HG03135 (cell line): ENCODE measurements around the gene CLDN24.

Experiments
- ATAC-seq: cut with Tn5 transposase; IDR thresholded peaks from one replicate; pipeline ENCODE4 v1.9.1; 2021; ENCODE audit warnings: mild to moderate bottlenecking, moderate library complexity; ENCODE audit not compliant: unreplicated experiment

Gene CLDN24

DNA sequence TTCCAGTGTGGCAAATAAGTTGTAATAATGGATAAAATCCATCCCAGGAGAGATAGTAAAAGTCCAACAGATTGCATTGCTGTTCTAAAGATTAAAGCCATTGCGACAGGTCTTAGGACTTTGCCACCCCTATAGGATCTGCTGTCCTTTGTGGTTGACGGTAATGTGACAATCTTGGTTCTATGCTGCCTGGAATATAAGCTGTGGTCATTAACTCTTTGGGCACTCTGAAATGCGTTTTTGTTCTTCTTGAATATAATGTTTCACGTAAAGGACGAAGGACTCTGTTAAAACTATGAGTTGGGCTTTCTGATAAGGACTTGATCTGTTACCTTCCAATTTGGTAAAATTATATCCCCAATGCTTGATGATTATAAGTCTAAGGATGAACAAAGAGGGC, at the start of gene CLDN24:
Gene CLDN24, minus strand, starts transcription at position 101 of the 400 bp plus-strand sequence. Its CDS starts 0 bp downstream, at position 101.
- no peak for ATAC-seq

GRCh38 chr4:183370786-183371185, 48.6 kb upstream of the CLDN24 start:
- no peak for ATAC-seq

GRCh38 chr4:183369073-183369472, 46.8 kb upstream of the CLDN24 start:
- ATAC-seq = no peak

GRCh38 chr4:183366206-183366835, 44.1 kb upstream of the CLDN24 start:
- no peak for ATAC-seq

- ATAC-seq = no peak
Measured at GRCh38 chr4:183364025-183364424, 41.8 kb upstream of the CLDN24 start.

DNA sequence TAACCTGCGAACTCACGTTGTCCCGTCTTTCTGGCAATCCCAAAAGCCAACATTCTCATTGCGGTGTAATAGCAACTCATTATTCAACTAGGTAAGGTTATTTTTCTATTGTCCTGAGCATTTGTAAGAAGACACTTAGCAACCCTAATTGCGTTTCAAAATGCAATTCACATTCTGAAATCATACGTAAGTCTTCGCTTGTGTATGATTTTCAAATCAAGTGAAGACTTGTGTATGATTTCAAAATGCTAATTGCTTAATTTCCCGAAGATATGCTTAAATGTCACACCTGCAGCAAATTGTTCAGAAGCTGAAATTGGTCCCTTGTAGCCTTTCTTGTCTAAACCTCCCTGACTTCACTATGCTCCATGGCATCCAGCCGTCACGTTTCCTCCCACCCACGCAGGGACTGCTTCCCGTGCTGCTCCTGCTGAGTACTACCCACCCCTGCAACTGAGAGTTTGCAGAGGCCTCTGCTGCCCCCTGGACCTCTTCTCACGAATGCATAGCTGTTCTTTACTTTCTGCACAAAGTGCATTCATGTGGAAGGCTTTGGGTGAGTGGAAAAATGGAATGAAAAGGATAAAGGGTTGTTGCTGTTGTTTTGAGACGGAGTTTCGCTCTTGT, 40.8 kb upstream of the CLDN24 start:
- no peak for ATAC-seq

DNA sequence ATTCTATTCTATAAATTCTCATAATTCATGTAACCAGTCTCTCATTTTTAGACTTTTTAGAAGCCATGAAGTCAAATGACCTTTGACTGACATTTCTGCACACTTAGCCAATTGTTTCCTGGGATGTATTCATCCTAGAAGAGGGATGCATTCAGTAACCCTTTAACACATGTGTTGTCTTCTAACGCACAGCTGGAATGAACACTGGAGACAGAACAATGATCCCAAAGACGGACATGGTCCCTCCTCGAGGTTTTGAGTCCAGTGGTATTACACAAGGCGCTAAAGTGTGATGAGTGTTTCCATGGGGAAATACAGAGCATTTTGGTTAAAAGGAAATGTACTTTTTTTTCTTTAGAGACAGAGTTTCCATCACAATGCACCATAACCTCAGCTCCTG, 39.8 kb upstream of the CLDN24 start:
- ATAC-seq = no peak

DNA sequence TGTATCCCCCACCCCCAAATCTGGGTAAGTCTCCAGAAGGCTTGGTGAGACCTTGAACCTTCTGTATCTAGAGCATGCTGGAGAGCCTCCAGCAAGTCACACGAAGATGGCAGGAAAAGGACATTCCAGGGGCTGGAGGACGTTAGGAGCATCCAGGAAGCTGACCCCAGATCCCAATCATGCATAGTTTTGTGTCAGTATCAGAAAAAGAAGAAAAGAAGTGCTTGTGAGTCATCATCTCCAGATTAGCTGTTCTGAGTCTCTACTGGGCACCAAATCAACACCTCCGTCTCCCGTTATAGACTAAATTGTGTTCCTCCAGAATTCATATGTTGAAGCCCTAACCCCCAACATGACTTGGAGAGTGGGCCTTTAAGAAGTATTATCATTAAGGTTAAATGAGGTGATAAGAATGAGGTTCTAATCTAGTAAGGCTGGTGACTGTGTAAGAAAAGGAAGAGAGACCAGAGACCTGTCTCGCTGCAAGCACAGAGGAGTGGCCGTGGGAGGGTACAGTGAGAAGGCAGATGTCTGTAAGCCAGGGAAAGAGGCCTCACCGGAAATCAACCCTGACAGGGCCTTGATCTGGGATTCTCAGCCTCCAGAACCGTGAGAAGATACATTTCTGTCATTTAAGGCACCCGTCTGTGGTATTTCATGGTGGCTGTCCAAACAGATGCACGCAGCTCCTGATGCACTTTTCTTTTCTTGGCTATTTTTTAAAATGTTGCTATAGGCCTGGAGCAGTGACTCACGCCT, 38.1 kb upstream of the CLDN24 start:
- no peak for ATAC-seq

- no peak for ATAC-seq
Measured at GRCh38 chr4:183358215-183358755, 36.1 kb upstream of the CLDN24 start.

DNA sequence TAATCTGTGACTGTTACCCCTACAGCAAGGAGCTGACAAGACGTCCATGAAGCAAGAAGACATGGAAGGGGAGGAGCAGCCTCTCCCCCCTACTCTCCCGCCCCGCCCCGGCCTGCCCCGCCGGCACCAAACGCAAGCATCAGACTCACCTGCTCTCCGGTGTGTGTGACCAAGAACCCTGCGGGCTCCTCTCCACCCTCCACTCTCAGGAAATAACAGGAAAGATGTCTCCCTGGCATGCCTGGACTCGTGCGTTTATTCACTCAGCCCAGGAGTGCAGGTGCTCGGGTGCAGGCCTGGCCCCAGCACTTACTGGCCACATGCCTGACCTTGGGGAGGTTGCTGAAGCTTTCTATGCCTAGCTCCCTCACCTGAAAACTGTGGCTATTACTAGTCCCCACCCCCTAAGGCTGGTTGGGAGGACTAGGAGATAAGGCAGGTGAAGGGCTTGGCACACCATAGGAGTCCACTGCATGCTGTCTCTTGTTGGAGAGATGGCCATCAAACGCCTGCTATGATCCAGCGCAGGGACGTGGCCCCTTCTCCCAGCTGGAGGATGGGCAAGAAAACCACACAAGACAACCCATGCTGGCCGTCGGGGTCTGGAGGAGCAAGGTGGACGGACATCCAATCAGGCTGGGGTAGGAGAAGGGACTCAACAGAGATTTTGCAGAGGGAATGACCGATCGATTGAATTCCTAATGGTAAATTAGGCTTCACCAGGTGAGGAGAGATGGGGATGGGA, 34.9 kb upstream of the CLDN24 start:
- no peak for ATAC-seq

- no peak for ATAC-seq
Measured at GRCh38 chr4:183356173-183356830, 34.1 kb upstream of the CLDN24 start.

GRCh38 chr4:183355405-183355804, 33.2 kb upstream of the CLDN24 start:
- ATAC-seq = no peak

DNA sequence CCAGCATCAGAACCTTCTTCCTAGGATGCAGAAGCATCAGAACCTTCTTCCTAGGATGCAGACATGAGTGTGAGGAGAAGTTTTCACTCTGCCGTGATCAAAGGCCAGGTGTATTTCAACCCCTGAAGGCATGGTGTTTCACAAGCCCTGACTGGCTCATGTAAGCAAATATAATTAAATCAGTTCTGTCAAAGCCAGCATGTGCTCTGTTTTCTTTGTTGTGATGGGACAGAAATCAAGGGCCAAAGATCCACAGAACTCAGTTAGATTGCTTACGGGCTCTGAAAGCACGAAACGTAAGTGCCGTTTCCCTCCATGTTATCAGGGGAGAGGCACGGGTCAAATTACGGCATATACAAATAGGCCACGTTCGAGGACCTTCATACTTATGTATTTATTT, 32.0 kb upstream of the CLDN24 start:
- ATAC-seq = no peak

DNA sequence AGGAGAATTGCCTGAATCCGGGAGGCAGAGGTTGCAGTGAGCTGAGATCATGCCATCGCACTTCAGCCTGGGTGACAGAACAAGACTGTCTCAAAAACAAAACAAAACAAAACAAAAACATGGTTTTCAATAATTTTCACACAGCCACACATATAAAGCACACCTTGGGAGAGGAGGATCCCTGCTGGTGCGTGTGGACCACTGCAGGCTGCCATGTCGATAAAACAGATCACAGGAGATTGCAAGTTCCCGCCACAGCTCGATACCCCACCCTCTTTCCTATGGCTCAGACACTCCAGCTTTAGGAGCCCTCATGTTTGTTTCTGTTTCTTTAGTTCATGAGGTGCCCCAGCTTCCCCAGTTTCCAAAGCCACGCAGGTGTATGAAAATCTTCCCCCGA, 31.3 kb upstream of the CLDN24 start:
- ATAC-seq = no peak

DNA sequence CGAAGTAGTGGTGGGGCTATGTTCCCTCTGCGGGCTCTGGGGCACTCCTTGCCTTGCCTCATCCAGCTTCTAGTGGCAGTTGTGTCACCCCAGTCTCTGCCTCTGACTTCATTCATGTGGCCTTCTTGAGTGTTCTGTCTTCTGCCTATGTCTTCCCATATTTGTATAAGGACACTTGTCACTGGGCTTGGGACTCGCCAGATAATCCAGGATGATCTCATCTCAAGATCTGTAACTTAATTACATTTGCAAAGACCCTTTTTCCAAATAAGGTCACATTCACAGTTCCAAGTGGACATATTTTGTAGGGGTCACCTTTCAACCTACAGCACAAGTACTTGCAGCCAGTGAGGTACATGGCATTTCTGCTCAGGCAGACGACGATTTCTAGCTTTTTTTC, 30.3 kb upstream of the CLDN24 start:
- ATAC-seq = no peak

- no peak for ATAC-seq
Measured at GRCh38 chr4:183350317-183351071, 28.3 kb upstream of the CLDN24 start.

DNA sequence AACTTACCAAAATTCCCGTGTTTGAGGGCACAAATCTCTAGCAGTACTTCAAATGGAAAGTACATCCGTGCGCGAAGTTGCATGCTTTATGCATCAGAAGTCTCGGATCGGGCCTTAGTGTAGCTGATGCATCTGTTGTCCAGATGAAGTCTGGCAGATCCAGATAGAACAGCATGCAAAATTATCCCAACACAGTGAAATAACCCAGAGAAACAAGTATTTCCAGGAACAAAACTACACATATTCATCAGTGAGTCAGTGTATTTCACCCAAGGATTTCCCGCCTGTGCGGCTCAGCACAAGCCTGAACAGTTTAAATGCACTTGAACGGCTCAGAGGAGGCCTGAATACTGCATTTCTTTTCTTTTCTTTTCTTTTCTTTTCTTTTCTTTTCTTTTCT, 27.4 kb upstream of the CLDN24 start:
- no peak for ATAC-seq

GRCh38 chr4:183348706-183349659, 26.8 kb upstream of the CLDN24 start:
- no peak for ATAC-seq

DNA sequence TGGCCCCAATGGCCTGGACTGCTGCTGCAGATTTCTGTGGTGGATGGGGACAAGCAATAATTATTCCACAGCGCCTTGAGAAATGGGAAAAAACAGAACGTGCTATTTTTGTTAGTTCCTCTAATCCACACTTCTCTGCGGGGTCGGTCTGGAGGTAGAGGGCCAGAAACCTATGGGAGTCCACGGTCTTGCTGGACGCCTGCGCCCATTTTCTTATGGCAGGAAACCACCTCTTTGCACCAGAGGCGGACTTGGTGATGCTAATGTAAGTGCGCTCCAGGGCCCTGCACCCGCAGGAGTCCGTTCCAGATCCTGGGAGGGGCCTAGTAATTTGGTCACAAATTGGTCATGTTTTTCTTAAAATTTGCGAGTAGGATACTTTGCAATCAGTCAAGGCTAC, 25.9 kb upstream of the CLDN24 start:
- ATAC-seq = no peak
